ENCODE data around the gene FAHD2B.
"Not testable (repeated sequence)": the region's sequence is repeated elsewhere in the genome, so short reads cannot be mapped to it uniquely, and the experiment has no call there.

DNA sequence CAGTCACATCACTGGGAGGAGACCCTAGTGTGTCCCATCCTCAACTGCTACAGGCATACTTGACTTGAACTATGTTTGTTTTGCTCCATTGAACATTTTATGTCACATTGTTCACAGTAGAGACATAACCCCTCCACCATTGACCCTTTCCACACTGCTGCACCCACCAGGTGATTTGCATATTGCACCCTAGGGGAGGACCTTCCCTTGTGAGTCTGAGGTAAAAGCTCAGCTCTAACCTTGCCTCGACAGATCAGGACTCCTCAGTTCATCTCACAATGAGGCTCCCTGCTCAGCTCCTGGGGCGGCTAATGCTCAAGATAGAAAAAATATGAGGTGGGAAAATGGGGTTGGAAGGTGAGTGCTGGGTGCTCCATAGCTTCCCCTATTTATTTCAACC is 44.6 kb downstream of the FAHD2B start:
- TF ChIP-seq, protein P1, sequence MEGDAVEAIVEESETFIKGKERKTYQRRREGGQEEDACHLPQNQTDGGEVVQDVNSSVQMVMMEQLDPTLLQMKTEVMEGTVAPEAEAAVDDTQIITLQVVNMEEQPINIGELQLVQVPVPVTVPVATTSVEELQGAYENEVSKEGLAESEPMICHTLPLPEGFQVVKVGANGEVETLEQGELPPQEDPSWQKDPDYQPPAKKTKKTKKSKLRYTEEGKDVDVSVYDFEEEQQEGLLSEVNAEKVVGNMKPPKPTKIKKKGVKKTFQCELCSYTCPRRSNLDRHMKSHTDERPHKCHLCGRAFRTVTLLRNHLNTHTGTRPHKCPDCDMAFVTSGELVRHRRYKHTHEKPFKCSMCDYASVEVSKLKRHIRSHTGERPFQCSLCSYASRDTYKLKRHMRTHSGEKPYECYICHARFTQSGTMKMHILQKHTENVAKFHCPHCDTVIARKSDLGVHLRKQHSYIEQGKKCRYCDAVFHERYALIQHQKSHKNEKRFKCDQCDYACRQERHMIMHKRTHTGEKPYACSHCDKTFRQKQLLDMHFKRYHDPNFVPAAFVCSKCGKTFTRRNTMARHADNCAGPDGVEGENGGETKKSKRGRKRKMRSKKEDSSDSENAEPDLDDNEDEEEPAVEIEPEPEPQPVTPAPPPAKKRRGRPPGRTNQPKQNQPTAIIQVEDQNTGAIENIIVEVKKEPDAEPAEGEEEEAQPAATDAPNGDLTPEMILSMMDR (conservative IDR thresholded peaks at IDR 0.05; ENCODE audit: low read depth, low read length), result not testable (repeated sequence)
- TF ChIP-seq SMC3 (IDR thresholded peaks at IDR 0.05; ENCODE audit: low read depth, low read length); RCOR1 (IDR thresholded peaks at IDR 0.05; ENCODE audit: insufficient replicate concordance, low read length); FOS (IDR thresholded peaks at IDR 0.05; ENCODE audit: low read depth, low read length); RFX5 (IDR thresholded peaks at IDR 0.05; ENCODE audit: low read depth, low read length); CHD1 (IDR thresholded peaks at IDR 0.05; ENCODE audit: low read depth, low read length); POLR2A (IDR thresholded peaks at IDR 0.05; ENCODE audit: low read depth, low read length); RAD21 (IDR thresholded peaks at IDR 0.05; ENCODE audit: low read length); MAZ (IDR thresholded peaks at IDR 0.05; ENCODE audit: borderline replicate concordance, low read depth, low read length); CEBPB (IDR thresholded peaks at IDR 0.05; ENCODE audit: low read depth, low read length); MXI1 (IDR thresholded peaks at IDR 0.05; ENCODE audit: borderline replicate concordance, low read depth, low read length): not testable (repeated sequence)
- TF ChIP-seq, protein P2, sequence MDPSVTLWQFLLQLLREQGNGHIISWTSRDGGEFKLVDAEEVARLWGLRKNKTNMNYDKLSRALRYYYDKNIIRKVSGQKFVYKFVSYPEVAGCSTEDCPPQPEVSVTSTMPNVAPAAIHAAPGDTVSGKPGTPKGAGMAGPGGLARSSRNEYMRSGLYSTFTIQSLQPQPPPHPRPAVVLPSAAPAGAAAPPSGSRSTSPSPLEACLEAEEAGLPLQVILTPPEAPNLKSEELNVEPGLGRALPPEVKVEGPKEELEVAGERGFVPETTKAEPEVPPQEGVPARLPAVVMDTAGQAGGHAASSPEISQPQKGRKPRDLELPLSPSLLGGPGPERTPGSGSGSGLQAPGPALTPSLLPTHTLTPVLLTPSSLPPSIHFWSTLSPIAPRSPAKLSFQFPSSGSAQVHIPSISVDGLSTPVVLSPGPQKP (IDR thresholded peaks at IDR 0.05; ENCODE audit: borderline replicate concordance, low read depth, low read length), result not testable (repeated sequence)
